ENCODE results near the gene NCBP2L.

The NCBP2L gene

GRCh38 chrX:107840971-107841370 lies 63.4 kb downstream of the NCBP2L start:
- TF ChIP-seq CTCF (IDR thresholded peaks at IDR 0.05; ENCODE audit: low read depth, low read length): no peak
- no peak for DNase-seq (ENCODE audit: extremely low read depth, low read depth)

- TF ChIP-seq CTCF (IDR thresholded peaks at IDR 0.05; ENCODE audit: low read depth, low read length): no peak
- DNase-seq (ENCODE audit: extremely low read depth, low read depth): no peak
These were observed 65.3 kb downstream of the NCBP2L start for GRCh38 chrX:107842715-107843400.

All from AG09319 (cell line).